ENCODE measurements around the gene TNRC6B. TPM values are rescaled to one million over a fixed set of nuclear protein-coding genes. Genes with fewer than 3 reads are reported as not detected.

Gene TNRC6B
- polyA plus RNA-seq, 1 donor from 2014 or later = 7.6 TPM

DNA sequence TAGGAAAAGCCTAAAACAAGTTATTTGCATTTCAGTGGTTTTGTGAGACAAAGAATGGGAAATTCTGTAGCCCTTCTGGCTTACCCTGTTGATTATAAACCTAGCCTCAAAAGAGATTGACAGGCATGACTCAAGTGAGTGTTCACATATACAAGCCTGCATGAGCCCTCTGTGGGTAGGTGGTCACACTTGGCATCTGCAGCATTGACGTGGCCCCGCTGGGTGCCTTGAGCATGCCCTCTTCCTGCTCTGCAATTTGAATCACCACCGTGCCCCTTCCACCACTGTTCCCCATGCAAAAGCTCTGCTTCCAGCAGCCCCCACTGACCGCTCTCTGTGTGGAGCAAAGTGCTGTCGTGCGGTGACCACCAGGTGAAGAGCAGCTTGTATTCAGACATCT, 147.6 kb downstream of the TNRC6B start:
- Histone ChIP-seq H4K20me1 (ENCODE audit: insufficient read depth) (no peaks in the 10 kb centered on the region), H3K27me3 (ENCODE audit: insufficient read depth, low read depth, low read length) (no peaks in the 10 kb centered on the region), H3K4me3 (ENCODE audit: low read length) (no peak overlapping the region), H3K4me2 (ENCODE audit: low read length) (no peak overlapping the region), H3K79me2 (replicated peaks; ENCODE audit: insufficient read depth, low read length) (no peaks in the 10 kb centered on the region), H3K9me2 (ENCODE audit: insufficient read depth, low read length) (no peaks in the 10 kb centered on the region), H3K9me3 (ENCODE audit: low read length) (no peaks in the 10 kb centered on the region), H3K9ac (ENCODE audit: low read length) (no peak overlapping the region), H3K36me3 (ENCODE audit: insufficient read depth, low read length) (peaks cover 6% of the 10 kb centered on the region), H2AFZ (ENCODE audit: low read depth, low read length) (no peak overlapping the region), H3K27ac (ENCODE audit: low read length) (no peak overlapping the region), H3F3A (ENCODE audit: insufficient read depth, low read length, poor library complexity, severe bottlenecking) (no peaks in the 10 kb centered on the region)
- TF ChIP-seq, protein P1, sequence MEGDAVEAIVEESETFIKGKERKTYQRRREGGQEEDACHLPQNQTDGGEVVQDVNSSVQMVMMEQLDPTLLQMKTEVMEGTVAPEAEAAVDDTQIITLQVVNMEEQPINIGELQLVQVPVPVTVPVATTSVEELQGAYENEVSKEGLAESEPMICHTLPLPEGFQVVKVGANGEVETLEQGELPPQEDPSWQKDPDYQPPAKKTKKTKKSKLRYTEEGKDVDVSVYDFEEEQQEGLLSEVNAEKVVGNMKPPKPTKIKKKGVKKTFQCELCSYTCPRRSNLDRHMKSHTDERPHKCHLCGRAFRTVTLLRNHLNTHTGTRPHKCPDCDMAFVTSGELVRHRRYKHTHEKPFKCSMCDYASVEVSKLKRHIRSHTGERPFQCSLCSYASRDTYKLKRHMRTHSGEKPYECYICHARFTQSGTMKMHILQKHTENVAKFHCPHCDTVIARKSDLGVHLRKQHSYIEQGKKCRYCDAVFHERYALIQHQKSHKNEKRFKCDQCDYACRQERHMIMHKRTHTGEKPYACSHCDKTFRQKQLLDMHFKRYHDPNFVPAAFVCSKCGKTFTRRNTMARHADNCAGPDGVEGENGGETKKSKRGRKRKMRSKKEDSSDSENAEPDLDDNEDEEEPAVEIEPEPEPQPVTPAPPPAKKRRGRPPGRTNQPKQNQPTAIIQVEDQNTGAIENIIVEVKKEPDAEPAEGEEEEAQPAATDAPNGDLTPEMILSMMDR (IDR thresholded peaks at IDR 0.05; ENCODE audit: poor library complexity, severe bottlenecking) = no peak
- TF ChIP-seq RAD21 (conservative IDR thresholded peaks at IDR 0.05) (no peak), EP300 (conservative IDR thresholded peaks at IDR 0.05; ENCODE audit: poor library complexity, severe bottlenecking) (no peak), TAF1 (IDR thresholded peaks at IDR 0.05; ENCODE audit: low read depth) (no peak), POLR2AphosphoS5 (IDR thresholded peaks at IDR 0.05) (no peak), MXI1 (conservative IDR thresholded peaks at IDR 0.05; ENCODE audit: poor library complexity, severe bottlenecking) (no peak), SMC3 (conservative IDR thresholded peaks at IDR 0.05; ENCODE audit: poor library complexity) (no peak), EZH2 (IDR thresholded peaks at IDR 0.05; ENCODE audit: borderline replicate concordance, insufficient read depth, low read length, poor library complexity, severe bottlenecking) (no peak)

DNA sequence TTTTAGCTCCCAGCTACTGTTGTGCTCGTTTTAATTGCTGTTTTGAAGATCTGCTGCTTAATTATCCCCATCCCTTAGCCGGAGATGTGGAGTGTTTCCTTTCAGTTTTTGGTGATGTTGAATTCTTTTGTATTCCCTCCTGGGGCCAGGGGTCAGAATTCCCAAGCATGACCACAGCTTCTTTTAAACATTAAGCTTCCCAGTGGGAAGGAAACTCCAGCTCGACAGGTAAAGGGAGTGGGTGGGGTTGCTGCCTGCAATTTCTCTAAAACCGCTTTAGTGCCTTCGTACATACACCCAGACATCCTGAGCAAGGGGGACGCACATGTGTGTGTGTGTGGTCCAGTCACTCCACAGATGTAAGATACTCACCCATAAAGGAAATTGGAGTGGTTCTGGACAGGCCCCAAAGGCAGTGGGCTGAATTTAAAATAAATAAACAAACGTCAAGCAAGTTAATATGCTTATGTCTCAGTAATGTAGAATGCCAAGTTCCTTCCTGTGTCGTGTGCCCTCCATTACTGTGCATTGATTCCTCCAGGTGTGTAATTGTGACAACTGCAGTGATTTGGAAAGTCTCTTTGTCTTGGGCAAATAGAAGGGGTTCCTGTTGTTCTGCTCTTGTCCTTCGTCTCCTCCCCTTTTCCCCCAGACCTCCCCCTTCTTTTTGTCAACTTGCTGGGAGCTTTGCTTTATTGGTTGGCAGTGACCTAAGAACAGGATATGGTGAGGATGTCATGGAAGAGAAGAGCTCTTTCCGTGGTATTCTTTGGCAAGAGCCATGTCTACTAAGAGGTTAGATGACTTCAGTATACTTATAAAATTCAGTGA, 149.4 kb downstream of the TNRC6B start:
- Histone ChIP-seq H3K9me2 (ENCODE audit: insufficient read depth, low read length) (no peaks in the 10 kb centered on the region), H2AFZ (ENCODE audit: low read depth, low read length) (no peak overlapping the region), H3K4me3 (ENCODE audit: low read length) (no peak overlapping the region), H3K27ac (ENCODE audit: low read length) (no peak overlapping the region), H3K36me3 (ENCODE audit: insufficient read depth, low read length) (no peaks in the 10 kb centered on the region), H3K9ac (ENCODE audit: low read length) (no peak overlapping the region), H3F3A (ENCODE audit: insufficient read depth, low read length, poor library complexity, severe bottlenecking) (no peaks in the 10 kb centered on the region), H3K27me3 (ENCODE audit: insufficient read depth, low read depth, low read length) (no peaks in the 10 kb centered on the region), H3K79me2 (replicated peaks; ENCODE audit: insufficient read depth, low read length) (no peaks in the 10 kb centered on the region), H3K4me2 (ENCODE audit: low read length) (no peak overlapping the region), H4K20me1 (ENCODE audit: insufficient read depth) (no peaks in the 10 kb centered on the region), H3K9me3 (ENCODE audit: low read length) (no peaks in the 10 kb centered on the region)
- TF ChIP-seq RAD21 (conservative IDR thresholded peaks at IDR 0.05) (no peak), SMC3 (conservative IDR thresholded peaks at IDR 0.05; ENCODE audit: poor library complexity) (no peak), MXI1 (conservative IDR thresholded peaks at IDR 0.05; ENCODE audit: poor library complexity, severe bottlenecking) (no peak), EZH2 (IDR thresholded peaks at IDR 0.05; ENCODE audit: borderline replicate concordance, insufficient read depth, low read length, poor library complexity, severe bottlenecking) (no peak), POLR2AphosphoS5 (IDR thresholded peaks at IDR 0.05) (no peak), TAF1 (IDR thresholded peaks at IDR 0.05; ENCODE audit: low read depth) (no peak)
- TF ChIP-seq, protein P1 (IDR thresholded peaks at IDR 0.05; ENCODE audit: poor library complexity, severe bottlenecking) = no peak
- TF ChIP-seq, protein P2, sequence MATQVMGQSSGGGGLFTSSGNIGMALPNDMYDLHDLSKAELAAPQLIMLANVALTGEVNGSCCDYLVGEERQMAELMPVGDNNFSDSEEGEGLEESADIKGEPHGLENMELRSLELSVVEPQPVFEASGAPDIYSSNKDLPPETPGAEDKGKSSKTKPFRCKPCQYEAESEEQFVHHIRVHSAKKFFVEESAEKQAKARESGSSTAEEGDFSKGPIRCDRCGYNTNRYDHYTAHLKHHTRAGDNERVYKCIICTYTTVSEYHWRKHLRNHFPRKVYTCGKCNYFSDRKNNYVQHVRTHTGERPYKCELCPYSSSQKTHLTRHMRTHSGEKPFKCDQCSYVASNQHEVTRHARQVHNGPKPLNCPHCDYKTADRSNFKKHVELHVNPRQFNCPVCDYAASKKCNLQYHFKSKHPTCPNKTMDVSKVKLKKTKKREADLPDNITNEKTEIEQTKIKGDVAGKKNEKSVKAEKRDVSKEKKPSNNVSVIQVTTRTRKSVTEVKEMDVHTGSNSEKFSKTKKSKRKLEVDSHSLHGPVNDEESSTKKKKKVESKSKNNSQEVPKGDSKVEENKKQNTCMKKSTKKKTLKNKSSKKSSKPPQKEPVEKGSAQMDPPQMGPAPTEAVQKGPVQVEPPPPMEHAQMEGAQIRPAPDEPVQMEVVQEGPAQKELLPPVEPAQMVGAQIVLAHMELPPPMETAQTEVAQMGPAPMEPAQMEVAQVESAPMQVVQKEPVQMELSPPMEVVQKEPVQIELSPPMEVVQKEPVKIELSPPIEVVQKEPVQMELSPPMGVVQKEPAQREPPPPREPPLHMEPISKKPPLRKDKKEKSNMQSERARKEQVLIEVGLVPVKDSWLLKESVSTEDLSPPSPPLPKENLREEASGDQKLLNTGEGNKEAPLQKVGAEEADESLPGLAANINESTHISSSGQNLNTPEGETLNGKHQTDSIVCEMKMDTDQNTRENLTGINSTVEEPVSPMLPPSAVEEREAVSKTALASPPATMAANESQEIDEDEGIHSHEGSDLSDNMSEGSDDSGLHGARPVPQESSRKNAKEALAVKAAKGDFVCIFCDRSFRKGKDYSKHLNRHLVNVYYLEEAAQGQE (IDR thresholded peaks at IDR 0.05; ENCODE audit: borderline replicate concordance) = no peak

Data from neural cell (in vitro differentiated cells).